Endothelial cell of umbilical vein (primary cell): Measurements from ENCODE around the gene INPP5J. TPM values are rescaled to one million over a fixed set of nuclear protein-coding genes. Genes with fewer than 3 reads are reported as not detected.

Source experiments
- BruUV-seq: library from RNA; stranded (reverse); fragments of 400-500 nt; replicated peaks from 2 replicates; lab custom pipeline; 2021; lab: Mats Ljungman, UMichigan
- CTCF ChIA-PET: fragments of 300-600, 350-600 bp; sonication (Branson Sonifier 250); formaldehyde crosslinking; loops from one replicate; lab custom pipeline; 2021; ENCODE audit warnings: antibody characterized with exemption, inconsistent platforms; lab: Charles Lee
- POLR2A ChIA-PET: fragments of 300-600, 350-600 bp; sonication (Branson Sonifier 250); formaldehyde crosslinking; loops from one replicate; lab custom pipeline; 2021; ENCODE audit warnings: antibody characterized with exemption, inconsistent platforms; lab: Charles Lee
- DNase-seq: peaks from one replicate; pipeline ENCODE4 v3.0.0-alpha.2; 2011; ENCODE audit warnings: low read depth, low spot score
- FAIRE-seq: peaks from 2 replicates; lab custom pipeline; 2011; peaks lifted over from hg19 to GRCh38; lab: Jason Lieb, UNC
- H2AFZ ChIP-seq: 2 replicates; pipeline ENCODE4 v1.6.0; 2012; ENCODE audit warnings: low read depth, low read length, control low read depth, inconsistent platforms
- H3K27ac ChIP-seq: 2 replicates; pipeline ENCODE4 v1.5.1; 2011; ENCODE audit warnings: low read depth, mild to moderate bottlenecking, control low read depth, low read length, moderate library complexity; ENCODE audit not compliant: insufficient read depth
- H3K27me3 ChIP-seq, 2 experiments: 2 replicates each; pipeline versions ENCODE4 v1.6.0 to v1.6.1; 2011; ENCODE audit warnings: low read length in 2 of 2, mixed read lengths in 1 of 2; ENCODE audit not compliant: control insufficient read depth in 2 of 2, insufficient read depth in 2 of 2
- H3K36me3 ChIP-seq, 2 experiments: 2 replicates in 1 of 2; 3 replicates in 1 of 2; pipeline ENCODE4 v1.5.1; 2011; ENCODE audit warnings: low read length in 2 of 2, mild to moderate bottlenecking in 1 of 2, moderate library complexity in 1 of 2; ENCODE audit not compliant: control insufficient read depth in 2 of 2, insufficient read depth in 2 of 2; ENCODE audit errors: extremely low read depth in 1 of 2
- H3K4me1 ChIP-seq: 3 replicates; pipeline ENCODE4 v1.5.1; 2011; ENCODE audit warnings: mild to moderate bottlenecking, low read length; ENCODE audit not compliant: control insufficient read depth, insufficient read depth; ENCODE audit errors: extremely low read depth
- H3K4me2 ChIP-seq: 2 replicates; pipeline ENCODE4 v1.6.1; 2011; ENCODE audit warnings: low read length, control low read depth, mixed read lengths; ENCODE audit not compliant: insufficient read depth
- H3K4me3 ChIP-seq, 3 experiments: fragments of 200-600 bp in 1 of 3; sonication (generic), shearing (Covaris generic) in 1 of 3; replicated peaks in 1 of 3; 2 replicates each; pipeline ENCODE4 v1.5.1; 2011 to 2016; ENCODE audit warnings: control low read depth in 3 of 3, low read length in 3 of 3, mild to moderate bottlenecking in 2 of 3, inconsistent platforms in 1 of 3, low read depth in 1 of 3, moderate library complexity in 1 of 3; ENCODE audit not compliant: insufficient read depth in 1 of 3
- H3K79me2 ChIP-seq: 2 replicates; pipeline ENCODE4 v1.6.0; 2012; ENCODE audit warnings: low read length, inconsistent platforms; ENCODE audit not compliant: control insufficient read depth, insufficient read depth
- H3K9ac ChIP-seq: replicated peaks from 2 replicates; pipeline ENCODE3; 2011; ENCODE audit warnings: low read length, control low read depth; ENCODE audit not compliant: insufficient read depth; ENCODE audit errors: extremely low read depth
- H3K9me1 ChIP-seq: replicated peaks from 3 replicates; pipeline ENCODE4 v1.6.0; 2011; ENCODE audit warnings: mild to moderate bottlenecking, low read length; ENCODE audit not compliant: control insufficient read depth, insufficient read depth; ENCODE audit errors: extremely low read depth
- H3K9me3 ChIP-seq: replicated peaks from 2 replicates; pipeline ENCODE4 v1.5.1; 2012; ENCODE audit warnings: low read length, inconsistent platforms; ENCODE audit not compliant: control insufficient read depth, insufficient read depth
- H4K20me1 ChIP-seq: replicated peaks from 2 replicates; pipeline ENCODE3; 2011; ENCODE audit warnings: mild to moderate bottlenecking, low read length; ENCODE audit not compliant: control insufficient read depth, insufficient read depth; ENCODE audit errors: extremely low read depth
- EZH2 ChIP-seq: IDR thresholded peaks from 2 replicates; pipeline ENCODE4 v1.6.1; 2012; ENCODE audit warnings: borderline replicate concordance, low read depth, mild to moderate bottlenecking, moderate library complexity, low read length, inconsistent platforms; ENCODE audit not compliant: severe bottlenecking
- FOS ChIP-seq: IDR thresholded peaks from 2 replicates; pipeline ENCODE4 v1.6.1; 2011; ENCODE audit warnings: mild to moderate bottlenecking, low read length, moderate library complexity, borderline replicate concordance; ENCODE audit not compliant: insufficient read depth
- GATA2 ChIP-seq: IDR thresholded peaks from 2 replicates; pipeline ENCODE4 v1.7.0; 2011; ENCODE audit warnings: low read depth, mild to moderate bottlenecking, moderate library complexity, mixed read lengths, low read length; ENCODE audit not compliant: insufficient read length, insufficient read depth
- JUN ChIP-seq: IDR thresholded peaks from 2 replicates; pipeline ENCODE4 v1.6.1; 2011; ENCODE audit warnings: borderline replicate concordance, low read depth; ENCODE audit not compliant: insufficient read length, insufficient read depth
- MYC ChIP-seq: IDR thresholded peaks from one replicate; pipeline ENCODE4 v1.6.1; 2011; ENCODE audit warnings: mild to moderate bottlenecking, low read depth, low read length
- POLR2A ChIP-seq: IDR thresholded peaks from 2 replicates; pipeline ENCODE4 v1.6.1; 2012; ENCODE audit warnings: low read depth, mild to moderate bottlenecking, control low read depth, low read length
- POLR2AphosphoS5 ChIP-seq: IDR thresholded peaks from 2 replicates; pipeline ENCODE4 v1.6.1; 2012; ENCODE audit warnings: low read depth, mild to moderate bottlenecking, control low read depth, low read length, moderate library complexity; ENCODE audit not compliant: insufficient read depth
- dilution Hi-C: fragments of 300-500 bp; cut with MboI; formaldehyde crosslinking; loops from one replicate; pipeline ENCODE4 v1.15.0; 2019; ENCODE audit warnings: low sequenced_read_pairs; ENCODE audit not compliant: extremely low pct_ligation_motif_present
- intact Hi-C: fragments of 100-400 bp; cut with micrococcal nuclease; formaldehyde crosslinking; loops from one replicate; pipeline ENCODE4 v1.10.0; 2022
- polyA plus RNA-seq, 4 experiments: library from polyadenylated mRNA; depleted of rRNA in 3 of 4; stranded (reverse) in 3 of 4; unstranded in 1 of 4; fragments of >200 nt; gene quantifications; 2 replicates each; pipeline versions ENCODE4 v1.2.1 to v1.2.3, GENCODE V29; 2011 to 2012; ENCODE audit warnings: missing spikeins in 1 of 4
- total RNA-seq: library from RNA; stranded (reverse); gene quantifications from 2 replicates; pipeline ENCODE4 v1.2.3, GENCODE V29; 2021
- TF ChIP-seq, protein P1 (sequence below), 2 donors: IDR thresholded peaks; 1 replicate in 1 of 2; 2 replicates in 1 of 2; pipeline ENCODE4 v1.5.1; 2011; ENCODE audit warnings: low read length in 2 of 2, mild to moderate bottlenecking in 2 of 2, moderate library complexity in 2 of 2, control low read depth in 1 of 2, inconsistent platforms in 1 of 2, low read depth in 1 of 2; ENCODE audit not compliant: insufficient read depth in 1 of 2; ENCODE audit errors: extremely low read depth in 1 of 2
- TF ChIP-seq, protein P2 (sequence below): IDR thresholded peaks from 2 replicates; pipeline ENCODE4 v1.6.1; 2011; ENCODE audit not compliant: insufficient read depth, insufficient read length

The INPP5J gene
- total and polyA plus RNA-seq, 2 donors (not counting 3 experiments of a cell fraction or from before 2014, with no cell fraction given), result 0.43 to 0.49 TPM

DNA sequence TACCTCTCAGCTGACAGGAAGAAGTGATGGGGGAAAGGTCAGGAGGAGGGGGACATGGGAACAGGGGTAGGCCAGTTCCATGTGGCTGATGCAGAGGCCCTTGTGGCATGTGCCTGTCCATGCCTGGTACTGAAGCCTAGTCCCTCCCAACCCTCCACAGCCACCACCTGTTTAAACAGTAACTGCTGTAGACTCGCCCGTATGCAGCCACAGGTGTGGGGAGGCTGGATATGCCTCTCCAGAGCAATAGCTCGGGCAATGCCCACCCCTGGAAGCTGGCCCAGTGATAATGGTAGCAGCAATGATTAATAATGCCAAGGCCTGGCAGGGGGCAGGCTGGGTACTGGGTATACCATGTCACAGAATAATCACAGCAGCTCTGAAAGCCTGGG, 39.4 kb upstream of the INPP5J start:
- Histone ChIP-seq H3K4me3 (peak overlapping the region in 2 of 3 experiments; percentile 4 to 59), H3K9me3 (no peaks in the 10 kb centered on the region), H3K27me3 (no peaks in the 10 kb centered on the region), H2AFZ (no peak overlapping the region), H3K79me2 (peaks cover 69% of the 10 kb centered on the region), H3K9ac (no peak overlapping the region), H3K4me2 (peak overlapping the region; percentile 74), H3K36me3 (peaks cover 8 to 13% of the 10 kb centered on the region in 2 experiments), H3K4me1 (peaks cover 33% of the 10 kb centered on the region), H3K27ac (no peak overlapping the region), H4K20me1 (no peaks in the 10 kb centered on the region), H3K9me1 (no peaks in the 10 kb centered on the region)
- ChIA-PET POLR2A (interaction anchor here (0.6 to 3.1 kb wide), 6 partner anchors 28 to 143 kb away, joined by 3 to 44 read pairs (median 6); partner anchors contain the start of genes MORC2 and TUG1), CTCF (interaction anchor here (0.9 to 5.9 kb wide), 19 partner anchors 10 to 162 kb away, joined by 3 to 150 read pairs (median 7); partner anchors contain the start of genes MORC2, SELENOM and TUG1)
- DNase-seq (no peak), FAIRE-seq (peak; percentile 49)
- no TSS peak for BruUV-seq
- dilution Hi-C loops, result no loop called here
- TF ChIP-seq JUN (no peak), POLR2AphosphoS5 (no peak), POLR2A (no peak), GATA2 (no peak), FOS (no peak), MYC (no peak), EZH2 (no peak)
- TF ChIP-seq, protein P1, sequence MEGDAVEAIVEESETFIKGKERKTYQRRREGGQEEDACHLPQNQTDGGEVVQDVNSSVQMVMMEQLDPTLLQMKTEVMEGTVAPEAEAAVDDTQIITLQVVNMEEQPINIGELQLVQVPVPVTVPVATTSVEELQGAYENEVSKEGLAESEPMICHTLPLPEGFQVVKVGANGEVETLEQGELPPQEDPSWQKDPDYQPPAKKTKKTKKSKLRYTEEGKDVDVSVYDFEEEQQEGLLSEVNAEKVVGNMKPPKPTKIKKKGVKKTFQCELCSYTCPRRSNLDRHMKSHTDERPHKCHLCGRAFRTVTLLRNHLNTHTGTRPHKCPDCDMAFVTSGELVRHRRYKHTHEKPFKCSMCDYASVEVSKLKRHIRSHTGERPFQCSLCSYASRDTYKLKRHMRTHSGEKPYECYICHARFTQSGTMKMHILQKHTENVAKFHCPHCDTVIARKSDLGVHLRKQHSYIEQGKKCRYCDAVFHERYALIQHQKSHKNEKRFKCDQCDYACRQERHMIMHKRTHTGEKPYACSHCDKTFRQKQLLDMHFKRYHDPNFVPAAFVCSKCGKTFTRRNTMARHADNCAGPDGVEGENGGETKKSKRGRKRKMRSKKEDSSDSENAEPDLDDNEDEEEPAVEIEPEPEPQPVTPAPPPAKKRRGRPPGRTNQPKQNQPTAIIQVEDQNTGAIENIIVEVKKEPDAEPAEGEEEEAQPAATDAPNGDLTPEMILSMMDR (IDR thresholded peaks at IDR 0.05; ENCODE audit: extremely low read depth in 1 of 2, insufficient read depth in 1 of 2, low read depth in 1 of 2, low read length in 2 of 2), result no peak
- TF ChIP-seq, protein P2, sequence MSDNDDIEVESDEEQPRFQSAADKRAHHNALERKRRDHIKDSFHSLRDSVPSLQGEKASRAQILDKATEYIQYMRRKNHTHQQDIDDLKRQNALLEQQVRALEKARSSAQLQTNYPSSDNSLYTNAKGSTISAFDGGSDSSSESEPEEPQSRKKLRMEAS, result no peak
- intact Hi-C loops, result no loop called here
